HG02642 (cell line): Measurements from ENCODE around the gene SBDS.

Experiments
- ATAC-seq: cut with Tn5 transposase; IDR thresholded peaks from one replicate; pipeline ENCODE4 v1.9.1; 2021; ENCODE audit warnings: mild to moderate bottlenecking; ENCODE audit not compliant: unreplicated experiment, poor library complexity

Gene SBDS

DNA sequence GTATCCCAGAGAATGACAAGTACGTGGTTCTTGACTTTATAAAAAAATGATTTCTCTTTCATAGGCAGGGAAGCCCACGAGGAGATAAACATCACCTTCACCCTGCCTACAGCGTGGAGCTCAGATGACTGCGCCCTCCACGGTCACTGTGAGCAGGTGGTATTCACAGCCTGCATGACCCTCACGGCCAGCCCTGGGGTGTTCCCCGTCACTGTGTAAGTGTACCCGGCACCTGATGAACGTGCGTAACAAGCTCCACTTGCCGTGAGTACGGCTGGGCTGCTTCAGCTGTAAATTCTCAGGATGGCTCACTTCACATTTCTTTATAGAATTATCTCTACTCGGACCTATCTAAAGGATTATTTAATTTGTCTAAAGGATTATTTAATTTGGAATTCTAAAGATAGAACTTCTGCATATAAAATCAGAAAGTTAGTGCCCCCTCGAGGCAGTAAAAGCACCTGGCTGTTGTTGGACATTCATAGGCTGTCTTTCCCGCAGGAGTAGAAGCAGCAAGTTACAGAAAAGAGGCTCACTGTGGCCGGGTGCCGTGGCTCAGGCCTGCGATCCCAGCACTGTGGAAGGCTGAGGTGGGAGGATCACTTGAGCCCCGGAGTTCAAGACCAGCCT is 46.8 kb downstream of the SBDS start:
- no peak for ATAC-seq

DNA sequence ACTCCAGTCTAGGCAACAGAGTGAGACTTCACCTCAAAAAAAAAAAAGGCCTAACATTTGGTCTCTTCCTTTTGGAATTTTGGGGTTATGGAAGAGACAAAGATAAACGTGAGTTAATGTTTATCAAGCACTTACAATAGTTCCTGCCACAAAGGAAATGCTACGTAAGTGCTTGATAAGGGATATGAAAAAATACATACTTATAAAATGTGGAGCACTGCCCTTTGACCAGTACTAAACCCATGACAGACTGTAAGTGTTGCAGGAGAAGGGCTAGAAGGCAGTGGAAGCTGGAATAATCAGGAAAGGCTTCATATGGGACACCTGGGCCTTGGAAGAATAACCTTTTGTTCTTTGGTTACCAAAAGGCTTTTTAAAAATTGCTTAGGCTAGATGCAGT is 48.8 kb downstream of the SBDS start:
- no peak for ATAC-seq

DNA sequence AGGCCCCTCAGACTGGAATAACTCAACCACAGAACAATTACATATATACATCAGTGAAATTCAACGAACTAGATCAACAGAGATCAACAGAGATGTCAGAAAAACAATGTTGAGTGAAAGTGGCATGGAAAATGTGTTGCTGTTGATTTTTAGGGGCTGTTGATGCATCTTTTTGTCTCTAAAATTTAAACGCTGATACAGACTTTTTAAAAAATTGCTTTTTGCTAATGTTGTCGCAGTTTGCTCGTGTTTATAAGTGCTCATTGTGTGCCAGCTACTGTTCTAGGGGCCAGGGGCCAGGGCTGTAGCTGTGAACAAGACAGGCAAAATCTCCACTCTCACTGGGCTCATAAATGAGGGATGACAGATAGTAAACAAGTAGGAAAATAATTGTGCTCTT is 56.1 kb downstream of the SBDS start:
- ATAC-seq = no peak

DNA sequence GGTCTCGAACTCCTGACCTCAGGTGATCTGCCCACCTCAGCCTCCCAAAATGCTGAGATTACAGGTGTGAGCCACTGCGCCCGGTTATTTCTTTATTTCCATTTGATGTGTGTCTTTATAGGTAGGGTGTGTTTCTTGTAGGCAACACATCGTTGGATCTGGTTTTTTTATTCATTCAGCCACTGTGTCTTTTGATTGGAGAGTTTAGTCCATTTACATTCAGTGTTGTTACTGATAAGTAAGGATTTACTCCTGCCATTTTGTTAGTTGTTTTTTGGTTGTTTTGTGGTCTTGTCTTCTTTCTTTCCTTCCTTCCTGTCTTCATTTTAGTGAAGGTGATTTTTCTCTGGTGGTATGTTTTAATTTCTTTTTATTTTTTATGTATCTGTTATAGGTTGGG is 57.4 kb downstream of the SBDS start:
- ATAC-seq = no peak
